GM19025 (cell line): ENCODE data around the gene PMIS2.

Source experiments
- ATAC-seq: cut with Tn5 transposase; IDR thresholded peaks from one replicate; pipeline ENCODE4 v1.9.1; 2021; ENCODE audit warnings: mild to moderate bottlenecking, low read depth, moderate library complexity; ENCODE audit not compliant: unreplicated experiment

Gene PMIS2

GRCh38 chr19:35556025-35556590, 29.9 kb upstream of the PMIS2 start:
- ATAC-seq, result no peak

- ATAC-seq, result no peak
These were observed 29.0 kb upstream of the PMIS2 start for GRCh38 chr19:35556846-35557538.

GRCh38 chr19:35557539-35558399, 28.2 kb upstream of the PMIS2 start:
- ATAC-seq, result no peak

- ATAC-seq, result no peak
These were observed 27.3 kb upstream of the PMIS2 start for GRCh38 chr19:35558400-35559280.

GRCh38 chr19:35559281-35559659, 26.7 kb upstream of the PMIS2 start:
- ATAC-seq, result peak; percentile 79

GRCh38 chr19:35559781-35560180, 26.2 kb upstream of the PMIS2 start:
- no peak for ATAC-seq

GRCh38 chr19:35560271-35560670, 25.7 kb upstream of the PMIS2 start:
- no peak for ATAC-seq

GRCh38 chr19:35560677-35561076, 25.3 kb upstream of the PMIS2 start:
- no peak for ATAC-seq

GRCh38 chr19:35561436-35561835, 24.5 kb upstream of the PMIS2 start:
- no peak for ATAC-seq

- no peak for ATAC-seq
These were observed 23.6 kb upstream of the PMIS2 start for GRCh38 chr19:35562336-35562735.

GRCh38 chr19:35562776-35563175, 23.2 kb upstream of the PMIS2 start:
- no peak for ATAC-seq

GRCh38 chr19:35563207-35563829, 22.7 kb upstream of the PMIS2 start, which contains the start of gene ATP4A:
TSS of gene ATP4A (minus strand) at chr19:35563658. CDS start at chr19:35563629, 29 bp downstream.
- ATAC-seq, result no peak

GRCh38 chr19:35565016-35565856, 20.7 kb upstream of the PMIS2 start:
- ATAC-seq, result no peak

GRCh38 chr19:35566738-35567137, 19.2 kb upstream of the PMIS2 start:
- ATAC-seq, result no peak

- no peak for ATAC-seq
These were observed 16.6 kb upstream of the PMIS2 start for GRCh38 chr19:35569281-35569781.

GRCh38 chr19:35571406-35571965, 14.5 kb upstream of the PMIS2 start:
- ATAC-seq, result no peak

- no peak for ATAC-seq
These were observed 8.1 kb upstream of the PMIS2 start for GRCh38 chr19:35577918-35578317.

GRCh38 chr19:35578707-35579106, 7.3 kb upstream of the PMIS2 start:
- ATAC-seq, result no peak

GRCh38 chr19:35582760-35583159, 3.2 kb upstream of the PMIS2 start:
- no peak for ATAC-seq
